Fibroblast of lung (primary cell): ENCODE results near the gene PDE11A. TPM values are rescaled to one million over a fixed set of nuclear protein-coding genes. Genes with fewer than 3 reads are reported as not detected.

Experiments used
- DNase-seq, 2 donors: peaks; one replicate each; pipeline versions ENCODE4 v3.0.0 to v3.0.0-alpha.2; 2010; ENCODE audit warnings: low read depth in 2 of 2
- H2AFZ ChIP-seq: 2 replicates; pipeline ENCODE4 v1.5.1; 2012; ENCODE audit warnings: low read length, control low read depth, inconsistent platforms
- H3K27ac ChIP-seq: 2 replicates; pipeline ENCODE4 v1.5.1; 2011; ENCODE audit warnings: low read length, control low read depth; ENCODE audit not compliant: insufficient read depth
- H3K27me3 ChIP-seq: 2 replicates; pipeline ENCODE4 v1.5.1; 2011; ENCODE audit warnings: mild to moderate bottlenecking, low read length; ENCODE audit not compliant: control insufficient read depth, insufficient read depth
- H3K36me3 ChIP-seq: 2 replicates; pipeline ENCODE4 v1.5.1; 2011; ENCODE audit warnings: low read length; ENCODE audit not compliant: control insufficient read depth, insufficient read depth
- H3K4me1 ChIP-seq: 2 replicates; pipeline ENCODE4 v1.5.1; 2011; ENCODE audit warnings: low read length; ENCODE audit not compliant: control insufficient read depth, insufficient read depth; ENCODE audit errors: extremely low read depth
- H3K4me2 ChIP-seq: 2 replicates; pipeline ENCODE4 v1.5.1; 2011; ENCODE audit warnings: low read length, control low read depth; ENCODE audit not compliant: insufficient read depth; ENCODE audit errors: extremely low read depth
- H3K4me3 ChIP-seq, 4 experiments: fragments of 200-600 bp in 1 of 4; sonication (generic) in 1 of 4; replicated peaks in 1 of 4; 2 replicates each; pipeline ENCODE4 v1.5.1; 2011 to 2016; ENCODE audit warnings: low read length in 4 of 4, low read depth in 3 of 4, mild to moderate bottlenecking in 3 of 4, control low read depth in 2 of 4, inconsistent platforms in 1 of 4, mixed read lengths in 1 of 4; ENCODE audit not compliant: insufficient read depth in 1 of 4; ENCODE audit errors: control extremely low read depth in 1 of 4
- H3K79me2 ChIP-seq: 2 replicates; pipeline ENCODE4 v1.5.1; 2012; ENCODE audit warnings: mild to moderate bottlenecking, low read length, inconsistent platforms; ENCODE audit not compliant: control insufficient read depth, insufficient read depth
- H3K9ac ChIP-seq: 2 replicates; pipeline ENCODE4 v1.5.1; 2011; ENCODE audit warnings: mild to moderate bottlenecking, low read length, control low read depth; ENCODE audit not compliant: insufficient read depth
- H3K9me3 ChIP-seq: 2 replicates; pipeline ENCODE4 v1.5.1; 2012; ENCODE audit warnings: low read depth, low read length; ENCODE audit not compliant: control insufficient read depth, insufficient read depth
- H4K20me1 ChIP-seq: 2 replicates; pipeline ENCODE4 v1.5.1; 2011; ENCODE audit warnings: low read length; ENCODE audit not compliant: control insufficient read depth, insufficient read depth; ENCODE audit errors: extremely low read depth
- CTCF ChIP-seq, 2 donors: IDR thresholded peaks in 1 of 2; conservative IDR thresholded peaks in 1 of 2; 1 replicate in 1 of 2; 2 replicates in 1 of 2; pipeline ENCODE4 v1.5.1; 2011 to 2012; ENCODE audit warnings: low read length in 2 of 2, control low read depth in 1 of 2, inconsistent platforms in 1 of 2, low read depth in 1 of 2, mild to moderate bottlenecking in 1 of 2
- EZH2 ChIP-seq: IDR thresholded peaks from 2 replicates; pipeline ENCODE4 v1.5.1; 2012; ENCODE audit warnings: low read length, control low read depth, mild to moderate bottlenecking; ENCODE audit errors: missing control alignments
- polyA plus RNA-seq, 2 donors: library from polyadenylated mRNA; depleted of rRNA in 1 of 2; stranded (reverse) in 1 of 2; unstranded in 1 of 2; fragments of >200 nt; gene quantifications; 2 replicates each; pipeline ENCODE4 v1.2.1, GENCODE V29; 2011 to 2012; ENCODE audit warnings: missing spikeins in 1 of 2
- total RNA-seq: library from RNA; depleted of rRNA; stranded (reverse); fragments of >200 nt; gene quantifications from 2 replicates; pipeline ENCODE4 v1.2.1, GENCODE V29; 2014

Gene PDE11A
- total and polyA plus RNA-seq, 2 donors (not counting 1 experiment from before 2014, with no cell fraction given) = 0.03 to 0.33 TPM

GRCh38 chr2:177666408-177666807 lies 406.2 kb downstream of the PDE11A start:
- Histone ChIP-seq H3K36me3 (no peaks in the 10 kb centered on the region), H3K9ac (no peak overlapping the region), H2AFZ (no peak overlapping the region), H3K79me2 (no peaks in the 10 kb centered on the region), H3K4me1 (no peaks in the 10 kb centered on the region), H3K4me2 (no peak overlapping the region), H4K20me1 (no peaks in the 10 kb centered on the region), H3K9me3 (no peaks in the 10 kb centered on the region), H3K4me3 (no peak overlapping the region), H3K27me3 (no peaks in the 10 kb centered on the region), H3K27ac (no peak overlapping the region)
- peak; percentile 2 to 69 for DNase-seq
- TF ChIP-seq CTCF (conservative IDR thresholded peaks at IDR 0.05 in 1 of 2, IDR thresholded peaks at IDR 0.05 in 1 of 2; ENCODE audit: low read depth in 1 of 2, low read length in 2 of 2) (no peak), EZH2 (no peak)

GRCh38 chr2:177665948-177666347 lies 406.6 kb downstream of the PDE11A start:
- Histone ChIP-seq H3K36me3 (no peaks in the 10 kb centered on the region), H3K4me3 (no peak overlapping the region), H3K79me2 (no peaks in the 10 kb centered on the region), H2AFZ (no peak overlapping the region), H3K9ac (no peak overlapping the region), H3K4me1 (no peaks in the 10 kb centered on the region), H4K20me1 (no peaks in the 10 kb centered on the region), H3K27ac (no peak overlapping the region), H3K4me2 (no peak overlapping the region), H3K9me3 (no peaks in the 10 kb centered on the region), H3K27me3 (no peaks in the 10 kb centered on the region)
- DNase-seq = no peak
- TF ChIP-seq EZH2 (no peak), CTCF (conservative IDR thresholded peaks at IDR 0.05 in 1 of 2, IDR thresholded peaks at IDR 0.05 in 1 of 2; ENCODE audit: low read depth in 1 of 2, low read length in 2 of 2) (no peak)

- Histone ChIP-seq H3K4me2 (no peak overlapping the region), H3K4me1 (no peaks in the 10 kb centered on the region), H4K20me1 (no peaks in the 10 kb centered on the region), H3K27ac (no peak overlapping the region), H3K4me3 (no peak overlapping the region), H2AFZ (no peak overlapping the region), H3K79me2 (no peaks in the 10 kb centered on the region), H3K9me3 (no peaks in the 10 kb centered on the region), H3K36me3 (no peaks in the 10 kb centered on the region), H3K27me3 (no peaks in the 10 kb centered on the region), H3K9ac (no peak overlapping the region)
- no peak for DNase-seq
- no peak for TF ChIP-seq CTCF (conservative IDR thresholded peaks at IDR 0.05 in 1 of 2, IDR thresholded peaks at IDR 0.05 in 1 of 2; ENCODE audit: low read depth in 1 of 2, low read length in 2 of 2)
- TF ChIP-seq EZH2 = no peak
Observed at GRCh38 chr2:177665328-177665727, 407.2 kb downstream of the PDE11A start.
